Epithelial cell of esophagus (primary cell): Measurements from ENCODE around the gene RICTOR.

ENCODE experiments used
- DNase-seq: peaks from one replicate; pipeline ENCODE4 v3.0.0; 2010; ENCODE audit warnings: low read depth
- H3K4me3 ChIP-seq: 2 replicates; pipeline ENCODE4 v1.5.1; 2011; ENCODE audit warnings: mild to moderate bottlenecking, low read length, control low read depth
- CTCF ChIP-seq: IDR thresholded peaks from 2 replicates; pipeline ENCODE4 v1.5.1; 2011; ENCODE audit warnings: low read depth, mild to moderate bottlenecking, low read length, control low read depth, inconsistent platforms; ENCODE audit not compliant: insufficient read depth; ENCODE audit errors: missing control alignments

Gene RICTOR

GRCh38 chr5:39117401-39117800 lies 43.2 kb upstream of the RICTOR start:
- DNase-seq, result peak; percentile 30
- TF ChIP-seq CTCF, result no peak
- no peak overlapping the region for H3K4me3 ChIP-seq

GRCh38 chr5:39116344-39117170 lies 42.4 kb upstream of the RICTOR start:
- TF ChIP-seq CTCF, result no peak
- DNase-seq, result no peak
- H3K4me3 ChIP-seq, result no peak overlapping the region

- no peak for DNase-seq
- no peak overlapping the region for H3K4me3 ChIP-seq
- TF ChIP-seq CTCF, result no peak
Measured at GRCh38 chr5:39115644-39116343, 41.6 kb upstream of the RICTOR start.

GRCh38 chr5:39114155-39114554 lies 40.0 kb upstream of the RICTOR start:
- no peak for DNase-seq
- TF ChIP-seq CTCF, result no peak
- H3K4me3 ChIP-seq, result no peak overlapping the region

- no peak overlapping the region for H3K4me3 ChIP-seq
- DNase-seq, result no peak
- no peak for TF ChIP-seq CTCF
Measured at GRCh38 chr5:39113354-39113953, 39.3 kb upstream of the RICTOR start.

- DNase-seq, result no peak
- H3K4me3 ChIP-seq, result no peak overlapping the region
- no peak for TF ChIP-seq CTCF
Measured at GRCh38 chr5:39109606-39110005, 35.4 kb upstream of the RICTOR start.
